Measurements from ENCODE around the gene GRIK5. TPM values are rescaled to one million over a fixed set of nuclear protein-coding genes. Genes with fewer than 3 reads are reported as not detected.

Gene GRIK5
- polyA plus RNA-seq, 1 experiment, result 0.05 TPM

DNA sequence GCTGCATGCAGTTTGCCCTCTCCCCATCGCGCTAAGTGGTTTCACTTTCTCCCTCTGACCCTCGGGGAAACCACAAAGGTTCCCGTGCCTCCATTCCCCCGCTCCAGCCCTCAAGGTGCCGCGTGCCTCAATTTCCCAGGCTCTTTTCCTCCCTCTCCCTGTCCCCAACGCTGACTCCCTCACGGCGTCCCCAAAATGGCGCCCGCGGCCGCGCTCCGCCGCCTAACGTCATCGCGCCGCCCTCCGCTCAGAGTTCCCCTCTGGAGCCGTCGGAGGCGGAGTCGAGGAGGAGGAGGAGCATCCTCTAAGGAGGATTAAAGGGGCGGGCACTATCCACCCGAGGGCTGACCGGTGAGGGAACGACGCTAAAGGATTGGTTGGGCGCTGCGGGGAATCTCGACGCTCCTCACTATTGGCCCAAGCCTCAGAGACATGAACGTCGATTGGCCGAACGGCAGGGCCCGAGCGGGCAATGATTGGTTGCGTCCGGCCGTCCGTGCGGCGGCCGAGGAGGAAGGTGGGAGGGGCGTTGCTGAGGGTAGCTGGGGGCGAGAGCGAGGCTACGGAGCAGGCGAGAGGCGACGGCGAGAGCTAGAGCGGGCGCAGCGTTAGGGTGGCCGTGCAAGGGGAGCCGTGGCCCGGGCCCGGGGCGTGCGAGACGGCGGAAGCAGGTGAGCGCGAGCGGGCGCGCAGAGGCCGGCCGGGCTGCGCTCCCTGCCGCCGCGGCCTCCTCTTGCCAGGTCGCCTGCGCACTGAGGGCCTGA is 5.8 kb upstream of the GRIK5 start, which contains the start of gene ZNF574:
Gene ZNF574 (plus strand): TSS at position 551 of the 764 bp plus-strand sequence. CDS start 2,441 bp downstream, outside the sequence.
- POLR2A ChIA-PET, result interaction anchor here (0.6 to 1.4 kb wide), 6 partner anchors 16 to 340 kb away, joined by 3 to 5 read pairs (median 3); partner anchors contain the start of gene RABAC1
- CTCF ChIA-PET, result no interaction called here
- Histone ChIP-seq H3K9me3 (ENCODE audit: control insufficient read depth, insufficient read depth, low read length) (no peaks in the 10 kb centered on the region; the same call in 1 of the 2 replicates), H3K27me3 (ENCODE audit: control insufficient read depth, insufficient read depth, low read length) (peaks cover 1% of the 10 kb centered on the region), H3K4me3 (ENCODE audit: low read depth, low read length) (peak within 1 kb of the TSS; percentile 88), H3K27ac (ENCODE audit: low read depth, low read length) (peak within 1 kb of the TSS; percentile 77)
- TF ChIP-seq, protein P1, sequence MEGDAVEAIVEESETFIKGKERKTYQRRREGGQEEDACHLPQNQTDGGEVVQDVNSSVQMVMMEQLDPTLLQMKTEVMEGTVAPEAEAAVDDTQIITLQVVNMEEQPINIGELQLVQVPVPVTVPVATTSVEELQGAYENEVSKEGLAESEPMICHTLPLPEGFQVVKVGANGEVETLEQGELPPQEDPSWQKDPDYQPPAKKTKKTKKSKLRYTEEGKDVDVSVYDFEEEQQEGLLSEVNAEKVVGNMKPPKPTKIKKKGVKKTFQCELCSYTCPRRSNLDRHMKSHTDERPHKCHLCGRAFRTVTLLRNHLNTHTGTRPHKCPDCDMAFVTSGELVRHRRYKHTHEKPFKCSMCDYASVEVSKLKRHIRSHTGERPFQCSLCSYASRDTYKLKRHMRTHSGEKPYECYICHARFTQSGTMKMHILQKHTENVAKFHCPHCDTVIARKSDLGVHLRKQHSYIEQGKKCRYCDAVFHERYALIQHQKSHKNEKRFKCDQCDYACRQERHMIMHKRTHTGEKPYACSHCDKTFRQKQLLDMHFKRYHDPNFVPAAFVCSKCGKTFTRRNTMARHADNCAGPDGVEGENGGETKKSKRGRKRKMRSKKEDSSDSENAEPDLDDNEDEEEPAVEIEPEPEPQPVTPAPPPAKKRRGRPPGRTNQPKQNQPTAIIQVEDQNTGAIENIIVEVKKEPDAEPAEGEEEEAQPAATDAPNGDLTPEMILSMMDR (IDR thresholded peaks at IDR 0.05; ENCODE audit: low read depth, low read length), result no peak
- DNase-seq (ENCODE audit: low read depth, low spot score), result peak; percentile 98

DNA sequence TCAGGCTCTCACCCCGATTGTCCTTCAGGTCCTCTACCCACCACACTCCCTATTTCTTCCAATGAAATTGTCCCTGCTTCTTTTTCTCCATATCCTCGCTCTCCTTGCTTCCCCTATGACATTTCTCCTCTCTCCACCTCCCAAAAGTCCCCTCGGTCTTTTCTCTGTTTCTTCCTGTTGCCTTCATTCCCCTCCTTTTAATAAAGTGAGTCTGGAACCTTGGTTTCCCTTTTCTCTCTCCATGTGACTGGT is 5.3 kb upstream of the GRIK5 start:
- H3K9me3 ChIP-seq (ENCODE audit: control insufficient read depth, insufficient read depth, low read length), result no peaks in the 10 kb centered on the region; the same call in 1 of the 2 replicates
- no peak for DNase-seq (ENCODE audit: low read depth, low spot score)
- H3K27ac ChIP-seq (ENCODE audit: low read depth, low read length), result peak overlapping the region; percentile 77
- peaks cover 6% of the 10 kb centered on the region for H3K27me3 ChIP-seq (ENCODE audit: control insufficient read depth, insufficient read depth, low read length)
- TF ChIP-seq, protein P1 (IDR thresholded peaks at IDR 0.05; ENCODE audit: low read depth, low read length), result no peak
- POLR2A ChIA-PET, result no interaction called here
- CTCF ChIA-PET, result no interaction called here
- peak overlapping the region; percentile 64 for H3K4me3 ChIP-seq (ENCODE audit: low read depth, low read length)

DNA sequence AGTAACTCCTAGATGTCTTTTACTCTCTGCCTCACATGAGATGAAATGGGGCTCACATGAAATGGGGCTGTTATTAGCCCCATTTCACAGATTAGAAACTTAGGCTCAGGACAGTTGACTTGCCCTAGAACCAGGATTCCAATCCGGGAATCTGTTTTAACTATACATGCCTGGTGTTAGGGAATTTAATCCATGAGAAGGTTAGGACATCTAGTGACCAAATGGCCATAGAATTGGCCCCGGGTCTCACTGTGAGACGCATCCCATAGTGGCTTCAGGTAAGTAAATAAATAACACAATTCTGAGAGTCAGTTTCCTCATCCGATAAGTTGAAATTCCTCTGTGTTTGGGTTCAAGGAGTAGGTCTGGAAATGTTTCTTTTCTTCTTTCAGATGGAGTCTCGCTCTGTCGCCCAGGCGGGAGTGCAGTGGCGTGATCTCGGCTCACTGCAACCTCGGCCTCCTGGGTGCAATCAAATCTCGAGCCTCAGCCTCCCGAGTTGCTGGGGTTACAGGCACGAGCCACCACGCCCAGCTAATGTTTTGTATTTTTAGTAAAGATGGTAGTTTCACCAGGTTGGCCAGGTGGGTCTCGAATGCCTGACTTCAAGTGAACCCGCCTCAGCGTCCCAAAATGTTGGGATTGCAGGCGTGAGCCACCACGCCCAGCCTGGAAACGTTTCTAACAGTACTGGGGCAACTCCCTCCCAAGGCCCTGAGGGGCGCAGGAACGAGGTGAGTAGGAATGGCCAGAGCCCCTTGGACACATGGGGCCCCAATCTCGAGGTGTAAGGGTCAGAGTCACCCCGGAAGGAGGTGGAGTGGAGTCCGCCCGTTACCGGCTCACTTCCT is 4.7 kb upstream of the GRIK5 start:
- DNase-seq (ENCODE audit: low read depth, low spot score), result no peak
- TF ChIP-seq, protein P1 (IDR thresholded peaks at IDR 0.05; ENCODE audit: low read depth, low read length), result no peak
- peaks cover 11% of the 10 kb centered on the region for H3K27me3 ChIP-seq (ENCODE audit: control insufficient read depth, insufficient read depth, low read length)
- H3K27ac ChIP-seq (ENCODE audit: low read depth, low read length), result peak overlapping the region; percentile 77
- POLR2A ChIA-PET, result no interaction called here
- peak overlapping the region; percentile 64 for H3K4me3 ChIP-seq (ENCODE audit: low read depth, low read length)
- CTCF ChIA-PET, result no interaction called here
- no peaks in the 10 kb centered on the region; the same call in 1 of the 2 replicates for H3K9me3 ChIP-seq (ENCODE audit: control insufficient read depth, insufficient read depth, low read length)

DNA sequence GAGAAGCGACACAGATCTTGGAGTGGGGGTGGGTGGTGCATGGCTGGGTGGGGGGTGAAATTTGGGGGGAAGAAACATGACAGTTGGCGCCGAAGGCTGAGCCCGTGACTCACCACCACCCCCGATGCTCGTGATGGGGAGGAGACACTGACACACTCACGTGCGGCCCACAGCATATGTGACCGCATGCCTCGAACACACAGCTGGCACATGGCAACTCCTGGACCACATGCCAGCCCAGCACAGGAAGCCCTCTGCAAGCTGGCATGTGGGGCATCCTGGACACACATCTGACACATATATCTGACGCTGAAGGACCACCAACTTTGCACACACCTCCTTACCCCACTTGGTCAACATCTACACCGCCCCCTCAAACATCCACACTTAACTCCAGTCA is 1.2 kb upstream of the GRIK5 start:
- no peak for DNase-seq (ENCODE audit: low read depth, low spot score)
- Histone ChIP-seq H3K9me3 (ENCODE audit: control insufficient read depth, insufficient read depth, low read length) (no peaks in the 10 kb centered on the region; the same call in 1 of the 2 replicates), H3K4me3 (ENCODE audit: low read depth, low read length) (no peak overlapping the region), H3K27ac (ENCODE audit: low read depth, low read length) (no peak overlapping the region), H3K27me3 (ENCODE audit: control insufficient read depth, insufficient read depth, low read length) (peaks cover 44% of the 10 kb centered on the region)
- TF ChIP-seq, protein P1 (IDR thresholded peaks at IDR 0.05; ENCODE audit: low read depth, low read length), result no peak
- CTCF ChIA-PET, result interaction anchor here (0.7 to 1.2 kb wide), 2 partner anchors 36 to 71 kb away, joined by 3 read pairs; no protein-coding TSS in a partner anchor
- POLR2A ChIA-PET, result no interaction called here
